Ectodermal cell (in vitro differentiated cells): Measurements from ENCODE around the gene EMILIN2.
"Not testable (repeated sequence)": the region's sequence is repeated elsewhere in the genome, so short reads cannot be mapped to it uniquely, and the experiment has no call there.

Experiments
- H3K27ac ChIP-seq: 2 replicates; pipeline ENCODE4 v1.7.0; 2013; ENCODE audit warnings: mild to moderate bottlenecking, low read depth, low read length; ENCODE audit not compliant: insufficient read depth, poor library complexity, severe bottlenecking
- H3K27me3 ChIP-seq: 2 replicates; pipeline ENCODE4 v1.7.0; 2013; ENCODE audit warnings: mild to moderate bottlenecking, low read length; ENCODE audit not compliant: insufficient read depth, control insufficient read depth, poor library complexity, severe bottlenecking
- H3K36me3 ChIP-seq: one replicate; pipeline ENCODE4 v1.7.0; 2013; ENCODE audit warnings: low read length; ENCODE audit not compliant: control insufficient read depth, insufficient read depth
- H3K4me1 ChIP-seq: one replicate; pipeline ENCODE4 v1.7.0; 2013; ENCODE audit warnings: low read length; ENCODE audit not compliant: control insufficient read depth, insufficient read depth
- H3K4me3 ChIP-seq: 2 replicates; pipeline ENCODE4 v1.7.0; 2013; ENCODE audit warnings: low read depth, low read length, control low read depth; ENCODE audit not compliant: insufficient read depth
- H3K9me3 ChIP-seq: 2 replicates; pipeline ENCODE4 v1.7.0; 2013; ENCODE audit warnings: mild to moderate bottlenecking, low read length, moderate library complexity; ENCODE audit not compliant: control insufficient read depth
- WGBS, 2 experiments: methylation state at CpG; one replicate each; pipeline ENCODE4 v1.1.7; 2013; ENCODE audit warnings: missing lambda C conversion rate in 2 of 2; 5-methylcytosine and 5-hydroxymethylcytosine counted together

EMILIN2 gene

DNA sequence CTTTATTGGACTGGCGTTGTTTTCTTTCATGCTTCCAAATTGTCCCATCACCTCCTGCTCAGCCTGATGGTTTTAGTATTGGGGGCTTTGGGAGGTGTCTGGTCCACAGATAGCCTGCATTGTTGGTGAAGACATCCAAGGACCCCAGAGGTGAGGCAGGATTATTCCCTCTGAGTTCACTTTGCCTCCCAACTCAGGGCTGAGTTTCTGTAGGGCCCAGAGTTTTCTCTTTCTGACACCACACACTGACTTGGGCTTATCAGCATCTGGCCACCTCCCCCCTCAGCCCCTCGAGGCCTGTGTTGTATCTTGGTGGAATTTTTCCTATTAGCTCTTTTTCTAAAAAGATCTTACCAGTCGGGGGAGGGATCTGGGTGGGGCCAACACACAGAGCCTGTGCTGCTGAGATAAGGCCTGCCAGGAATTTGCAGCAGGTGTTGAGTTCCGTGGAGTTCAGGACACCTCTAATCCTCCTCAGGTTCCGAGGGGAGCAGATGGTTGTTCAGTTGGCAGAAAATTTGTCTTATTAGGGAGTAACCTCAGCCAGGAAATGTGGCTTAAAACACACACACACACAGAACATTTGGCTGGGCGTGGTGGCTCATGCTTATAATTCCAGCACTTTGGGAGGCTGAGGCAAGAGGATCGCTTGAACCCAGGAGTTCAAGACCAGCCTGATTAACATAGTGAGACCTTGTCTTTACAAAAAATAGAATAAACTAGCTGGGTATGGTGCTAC is 7.3 kb downstream of the EMILIN2 start:
- H3K9me3 ChIP-seq: no peaks in the 10 kb centered on the region
- H3K4me3 ChIP-seq: no peak overlapping the region
- peaks cover 9% of the 10 kb centered on the region for H3K4me1 ChIP-seq
- 77 to 87% methylated on average over 6 to 7 of the region's 7 CpGs for WGBS, 2 experiments
- H3K27me3 ChIP-seq: peaks cover 7% of the 10 kb centered on the region
- no peaks in the 10 kb centered on the region for H3K36me3 ChIP-seq
- no peak overlapping the region for H3K27ac ChIP-seq

DNA sequence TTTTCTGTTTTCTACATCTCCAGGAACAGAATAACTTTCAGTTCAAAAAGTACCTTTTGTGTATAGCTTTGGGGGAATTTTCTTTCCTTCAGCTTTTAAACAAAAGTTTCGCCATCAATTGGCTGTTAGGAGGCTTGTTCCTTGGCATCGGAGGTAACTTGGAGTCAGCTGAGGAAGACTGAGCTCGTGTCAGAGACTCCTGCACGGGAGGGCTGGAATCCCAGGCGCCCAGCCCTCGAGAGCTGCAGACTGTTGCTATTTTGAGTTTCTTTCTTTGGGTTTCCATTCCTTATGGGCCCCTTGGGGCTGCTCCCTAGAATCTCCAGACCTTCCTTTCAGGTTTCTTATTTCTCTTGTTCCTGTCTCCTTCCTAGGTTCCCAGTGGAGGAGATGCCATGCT is 8.1 kb downstream of the EMILIN2 start:
- peaks cover 9% of the 10 kb centered on the region for H3K4me1 ChIP-seq
- H3K36me3 ChIP-seq: no peaks in the 10 kb centered on the region
- WGBS, 2 experiments: 75 to 76% methylated on average over 6 of the region's 6 CpGs
- H3K27ac ChIP-seq: no peak overlapping the region
- no peaks in the 10 kb centered on the region for H3K9me3 ChIP-seq
- no peaks in the 10 kb centered on the region for H3K27me3 ChIP-seq
- no peak overlapping the region for H3K4me3 ChIP-seq

DNA sequence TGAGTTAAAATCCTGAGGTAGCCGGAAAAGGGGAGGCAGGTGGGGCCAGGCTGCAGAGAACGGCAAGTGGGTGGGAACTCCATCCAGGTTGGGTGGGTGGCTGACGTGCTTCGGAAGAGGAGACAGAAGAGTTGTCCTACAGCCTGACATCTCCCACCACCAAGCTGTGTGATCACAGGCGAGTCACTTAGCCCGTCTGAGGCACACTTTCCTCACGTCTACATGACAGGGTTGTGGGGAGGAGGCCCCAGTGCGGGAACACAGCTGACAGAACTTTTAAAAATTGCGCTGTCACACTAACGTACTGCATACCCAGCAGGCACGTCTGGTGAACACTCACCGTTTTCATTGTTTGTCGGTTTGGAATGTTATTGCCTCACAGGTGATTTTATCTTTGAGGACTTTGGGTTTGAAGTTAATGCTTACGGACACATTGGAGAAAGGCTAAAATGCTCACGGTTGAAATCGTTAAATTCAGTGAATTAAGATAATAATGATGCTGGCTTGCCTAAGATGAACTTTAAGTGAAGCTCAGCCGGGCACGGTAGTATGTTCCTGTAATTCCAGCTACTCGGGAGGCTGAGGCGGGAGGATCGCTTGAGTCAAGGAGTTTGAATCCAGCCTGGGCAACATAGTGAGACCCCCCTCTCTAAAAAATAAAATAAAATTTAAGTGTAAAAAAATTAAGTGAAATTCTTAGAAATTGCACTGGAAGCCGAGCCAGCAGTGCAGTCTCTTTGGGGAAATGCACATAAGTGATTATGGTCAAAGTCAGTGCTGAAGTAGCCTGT is 8.9 kb downstream of the EMILIN2 start:
- no peak overlapping the region for H3K4me3 ChIP-seq
- H3K27me3 ChIP-seq: no peaks in the 10 kb centered on the region
- WGBS, 2 experiments: 94% methylated on average over 22 of the region's 22 CpGs
- no peak overlapping the region for H3K27ac ChIP-seq
- H3K4me1 ChIP-seq: peaks cover 9% of the 10 kb centered on the region
- no peaks in the 10 kb centered on the region for H3K9me3 ChIP-seq
- no peaks in the 10 kb centered on the region for H3K36me3 ChIP-seq

DNA sequence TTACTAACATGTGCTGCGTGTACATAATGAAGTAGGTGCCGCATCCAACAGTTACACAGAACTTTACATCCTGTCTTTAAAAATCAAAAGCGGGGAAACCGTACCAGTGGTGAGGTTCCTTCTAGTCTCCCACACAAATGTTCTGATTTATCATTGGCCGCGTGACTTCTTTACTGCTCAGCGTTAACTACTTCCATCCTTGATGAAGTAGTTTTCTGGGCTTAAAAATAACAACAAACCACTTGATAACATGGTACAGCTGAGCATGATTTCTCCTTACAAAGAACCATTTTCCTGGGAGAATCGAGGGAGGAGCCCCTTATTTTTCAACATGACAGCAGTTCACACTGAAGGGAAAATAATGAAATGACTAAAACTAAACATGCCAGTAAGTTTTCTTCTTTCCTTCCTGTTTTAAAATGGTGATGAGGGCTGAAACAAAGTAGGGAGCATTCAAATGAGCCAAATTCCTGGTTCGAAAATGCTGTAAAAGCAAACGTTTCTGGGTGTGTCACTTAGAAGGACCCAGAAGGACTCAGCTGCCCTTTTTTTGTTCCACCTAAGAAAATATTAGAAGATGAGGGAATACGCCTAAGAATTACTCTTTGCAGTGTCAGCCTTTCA is 9.9 kb downstream of the EMILIN2 start:
- no peak overlapping the region for H3K27ac ChIP-seq
- 90 to 91% methylated on average over 11 of the region's 11 CpGs for WGBS, 2 experiments

DNA sequence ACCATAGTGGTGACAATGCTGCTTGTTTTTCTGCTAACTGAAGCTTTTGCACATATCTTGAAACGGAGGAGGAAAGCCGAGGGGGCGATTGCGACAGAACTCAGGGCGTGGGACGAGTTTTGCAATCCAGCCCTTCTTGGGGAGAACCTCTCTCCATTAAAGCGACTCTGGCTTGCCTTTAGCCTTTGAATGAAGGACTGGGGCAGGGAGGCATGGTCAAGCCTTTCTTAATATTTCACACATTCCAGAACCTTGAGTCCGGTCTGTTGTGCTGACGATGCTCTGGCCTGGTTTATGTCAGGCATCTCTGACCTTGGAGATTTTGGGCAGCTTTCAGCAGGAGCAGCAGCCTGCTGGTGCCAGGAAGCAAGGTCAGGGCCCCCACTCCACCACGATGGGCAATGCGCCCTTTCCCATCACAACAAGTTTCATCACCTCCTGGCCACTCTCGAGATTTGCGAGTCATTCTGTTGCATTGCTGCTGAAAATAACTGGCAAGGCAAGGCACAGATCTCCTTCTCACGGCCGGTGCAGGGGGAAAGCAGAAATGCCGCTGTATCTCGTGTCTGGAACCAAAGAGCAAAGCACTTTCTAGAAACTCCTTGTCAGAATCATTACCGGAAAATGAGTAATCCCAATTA is 10.8 kb downstream of the EMILIN2 start:
- H3K9me3 ChIP-seq: no peaks in the 10 kb centered on the region
- H3K36me3 ChIP-seq: no peaks in the 10 kb centered on the region
- H3K4me1 ChIP-seq: peaks cover 9% of the 10 kb centered on the region
- 90 to 92% methylated on average over 18 of the region's 18 CpGs for WGBS, 2 experiments
- no peak overlapping the region for H3K27ac ChIP-seq
- H3K4me3 ChIP-seq: no peak overlapping the region
- H3K27me3 ChIP-seq: no peaks in the 10 kb centered on the region

More for the DNA sequence above, 9.9 kb downstream of the EMILIN2 start:
- Histone ChIP-seq H3K36me3 (no peaks in the 10 kb centered on the region), H3K4me1 (peaks cover 9% of the 10 kb centered on the region), H3K27me3 (no peaks in the 10 kb centered on the region), H3K9me3 (no peaks in the 10 kb centered on the region), H3K4me3 (no peak overlapping the region)

- not testable (repeated sequence) for H3K4me1 ChIP-seq, H3K36me3 ChIP-seq, H3K9me3 ChIP-seq, H3K27me3 ChIP-seq, H3K27ac ChIP-seq, H3K4me3 ChIP-seq
Observed at GRCh38 chr18:2860397-2860796, 13.6 kb downstream of the EMILIN2 start.

DNA sequence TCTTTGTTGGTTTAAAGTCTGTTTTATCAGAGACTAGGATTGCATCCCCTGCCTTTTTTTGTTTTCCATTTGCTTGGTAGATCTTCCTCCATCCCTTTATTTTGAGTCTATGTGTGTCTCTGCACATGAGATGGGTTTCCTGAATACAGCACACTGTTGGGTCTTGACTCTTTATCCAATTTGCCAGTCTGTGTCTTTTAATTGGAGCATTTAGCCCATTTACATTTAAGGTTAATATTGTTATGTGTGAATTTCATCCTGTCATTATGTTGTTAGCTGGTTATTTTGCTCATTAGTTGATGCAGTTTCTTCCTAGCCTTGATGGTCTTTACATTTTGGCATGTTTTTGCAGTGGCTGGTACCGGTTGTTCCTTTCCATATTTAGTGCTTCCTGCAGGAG is 17.2 kb downstream of the EMILIN2 start:
- not testable (repeated sequence) for H3K4me3 ChIP-seq, H3K36me3 ChIP-seq, H3K27ac ChIP-seq, H3K27me3 ChIP-seq, H3K4me1 ChIP-seq, H3K9me3 ChIP-seq
- 93% methylated on average over 1 of the region's 1 CpG; no CpG with 5 or more reads in 1 of the 2 experiments for WGBS, 2 experiments

GRCh38 chr18:2866465-2866864 is 19.7 kb downstream of the EMILIN2 start:
- H3K4me3 ChIP-seq, H3K27ac ChIP-seq: not testable (repeated sequence)
- WGBS, 2 experiments: 45 to 53% methylated on average over 2 of the region's 2 CpGs

DNA sequence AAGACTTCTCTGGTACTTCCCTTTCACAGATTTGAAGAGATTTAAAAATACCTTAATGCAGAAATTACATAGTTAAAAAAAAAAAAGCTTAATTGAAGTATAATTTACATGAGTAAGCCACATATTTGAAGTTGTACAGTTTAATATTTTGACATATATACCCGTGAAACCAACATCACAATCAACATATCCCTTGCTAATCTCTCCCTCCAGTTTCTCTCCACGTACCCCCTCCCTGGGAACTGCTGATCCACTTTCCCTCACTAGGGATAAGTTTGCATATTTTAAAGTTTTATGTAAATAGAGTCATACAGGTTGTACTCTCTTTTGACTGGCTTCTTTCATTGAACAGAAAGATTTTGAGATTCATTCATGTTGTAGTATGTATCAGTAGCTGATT is 22.4 kb downstream of the EMILIN2 start:
- Histone ChIP-seq H3K36me3 (no peaks in the 10 kb centered on the region), H3K27me3 (no peaks in the 10 kb centered on the region), H3K4me3 (no peak overlapping the region), H3K4me1 (no peaks in the 10 kb centered on the region), H3K27ac (no peak overlapping the region), H3K9me3 (no peaks in the 10 kb centered on the region)
- WGBS, 2 experiments: 83 to 100% methylated on average over 1 to 2 of the region's 2 CpGs

More at GRCh38 chr18:2866465-2866864, 19.7 kb downstream of the EMILIN2 start:
- not testable (repeated sequence) for H3K36me3 ChIP-seq, H3K4me1 ChIP-seq, H3K9me3 ChIP-seq, H3K27me3 ChIP-seq
